ENCODE results near the gene NAALADL1.

NAALADL1 gene

DNA sequence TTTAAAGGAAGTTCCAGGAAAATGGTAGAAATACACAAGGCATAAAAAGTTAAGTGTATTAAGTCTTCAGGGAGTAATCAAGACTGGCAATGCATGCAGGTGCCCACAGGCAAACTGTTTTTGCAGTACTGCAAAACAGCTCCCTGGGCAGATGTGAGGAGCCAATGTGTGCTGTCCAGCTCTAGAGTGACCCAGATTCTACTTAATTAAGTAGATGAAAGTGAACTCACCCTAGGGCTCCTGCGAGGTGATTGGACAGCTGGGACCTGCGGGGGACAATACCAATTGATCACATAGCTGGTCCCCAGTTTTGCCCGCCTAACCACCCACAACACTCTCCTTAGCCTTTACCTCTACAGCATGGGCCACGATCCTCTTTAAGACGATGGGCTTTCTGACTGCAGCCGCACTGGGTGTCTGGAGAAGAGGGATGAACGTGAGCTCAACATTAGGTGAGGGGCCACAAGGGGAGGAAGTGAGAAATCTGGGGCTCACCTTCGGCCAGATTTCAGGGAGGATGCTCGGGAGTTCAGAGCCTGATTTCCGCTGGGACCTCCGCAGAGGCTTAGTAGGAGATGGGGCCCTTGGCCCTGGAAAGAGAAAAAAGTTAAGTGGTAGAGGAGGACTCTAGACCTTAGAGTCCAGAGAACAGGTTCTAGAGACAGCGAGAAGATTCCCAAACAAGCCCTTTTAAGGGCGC, 24.9 kb upstream of the NAALADL1 start:
- DNase-seq (ENCODE audit: low read depth in 1 of 2, low spot score in 1 of 2) = no peak

DNA sequence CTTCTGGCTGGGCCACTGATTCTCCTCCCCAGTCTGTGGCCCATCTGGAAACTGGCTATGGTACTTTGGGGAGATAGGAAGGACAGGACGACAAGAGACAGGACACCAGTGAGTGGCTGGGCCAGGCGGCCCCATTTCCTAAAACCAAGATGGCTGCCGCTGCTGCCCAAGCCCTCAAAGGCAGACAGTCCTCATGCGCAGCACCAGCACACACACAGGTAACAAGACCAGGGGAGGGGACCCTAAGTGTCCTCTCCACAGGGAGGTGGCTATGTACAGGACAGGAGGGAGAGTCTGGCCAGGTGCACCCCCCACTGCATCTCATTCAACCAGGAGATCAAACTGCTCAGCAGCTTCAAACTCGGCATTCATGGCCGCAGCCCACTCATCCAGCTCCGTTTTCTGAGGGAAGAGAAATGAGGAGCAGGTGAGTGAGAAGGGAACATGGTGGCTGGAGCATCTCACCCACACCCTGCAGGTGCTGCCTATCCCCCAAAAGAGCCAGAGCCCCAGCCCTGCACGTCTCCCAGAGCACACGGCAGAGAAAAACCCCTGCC, 20.5 kb upstream of the NAALADL1 start:
- no peak for DNase-seq (ENCODE audit: low read depth in 1 of 2, low spot score in 1 of 2)

DNA sequence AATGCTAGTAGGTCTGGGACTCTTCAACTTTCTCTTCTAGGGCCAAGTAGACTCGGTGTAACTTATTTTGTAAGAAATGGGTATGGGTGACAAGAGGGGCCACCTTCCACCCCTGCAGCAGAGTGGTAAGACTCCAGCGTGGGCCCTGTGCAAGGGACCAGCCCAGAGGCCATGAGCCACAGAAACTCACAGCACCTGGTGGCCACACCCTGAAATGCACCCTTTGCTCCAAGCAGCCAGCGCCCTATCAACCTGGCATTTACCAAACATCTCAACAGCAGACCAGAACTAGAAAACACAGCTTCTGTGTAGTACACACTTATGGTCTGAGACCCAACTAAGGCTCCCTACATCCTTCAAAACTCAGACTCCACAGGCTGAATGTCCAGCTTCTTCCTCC, 19.8 kb upstream of the NAALADL1 start:
- peak; percentile 46 to 48 for DNase-seq (ENCODE audit: low read depth in 1 of 2, low spot score in 1 of 2)

DNA sequence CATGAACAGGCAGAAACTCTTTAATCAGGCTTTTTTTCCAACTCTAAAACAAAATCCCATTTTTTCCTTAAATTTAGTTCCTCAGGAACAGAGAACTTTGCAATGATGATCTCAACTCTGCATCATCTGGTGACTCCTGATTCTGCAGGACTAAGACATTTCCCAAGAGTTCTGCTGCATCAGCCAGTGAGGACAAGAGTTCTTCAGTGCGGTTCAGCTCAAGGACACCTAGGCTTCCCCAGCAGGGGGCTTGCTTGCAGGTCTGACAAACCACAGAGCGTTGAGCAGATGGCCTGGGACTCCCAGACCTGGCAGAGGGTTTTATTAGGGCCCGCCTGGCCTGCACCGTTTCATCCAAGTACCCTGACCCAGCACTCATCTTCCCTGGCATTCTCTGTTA, 19.1 kb upstream of the NAALADL1 start:
- DNase-seq (ENCODE audit: low read depth in 1 of 2, low spot score in 1 of 2) = no peak

DNA sequence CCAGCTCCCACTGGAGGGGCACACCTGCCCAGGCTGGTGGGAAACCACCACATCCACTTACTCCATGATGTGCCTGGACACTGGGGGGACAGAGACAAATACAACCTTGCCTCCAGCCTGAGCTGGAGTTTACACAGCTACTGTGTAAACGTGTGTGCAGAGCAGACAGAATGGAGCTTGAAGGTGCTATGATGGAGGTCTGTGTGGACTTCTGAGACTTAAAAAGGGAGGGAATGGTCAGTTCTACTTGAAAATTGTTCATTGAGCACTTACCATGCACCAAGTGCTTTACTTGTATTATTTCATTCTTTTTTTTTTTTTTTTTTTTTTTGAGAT, 14.2 kb upstream of the NAALADL1 start:
- no peak for DNase-seq (ENCODE audit: low read depth in 1 of 2, low spot score in 1 of 2)

DNA sequence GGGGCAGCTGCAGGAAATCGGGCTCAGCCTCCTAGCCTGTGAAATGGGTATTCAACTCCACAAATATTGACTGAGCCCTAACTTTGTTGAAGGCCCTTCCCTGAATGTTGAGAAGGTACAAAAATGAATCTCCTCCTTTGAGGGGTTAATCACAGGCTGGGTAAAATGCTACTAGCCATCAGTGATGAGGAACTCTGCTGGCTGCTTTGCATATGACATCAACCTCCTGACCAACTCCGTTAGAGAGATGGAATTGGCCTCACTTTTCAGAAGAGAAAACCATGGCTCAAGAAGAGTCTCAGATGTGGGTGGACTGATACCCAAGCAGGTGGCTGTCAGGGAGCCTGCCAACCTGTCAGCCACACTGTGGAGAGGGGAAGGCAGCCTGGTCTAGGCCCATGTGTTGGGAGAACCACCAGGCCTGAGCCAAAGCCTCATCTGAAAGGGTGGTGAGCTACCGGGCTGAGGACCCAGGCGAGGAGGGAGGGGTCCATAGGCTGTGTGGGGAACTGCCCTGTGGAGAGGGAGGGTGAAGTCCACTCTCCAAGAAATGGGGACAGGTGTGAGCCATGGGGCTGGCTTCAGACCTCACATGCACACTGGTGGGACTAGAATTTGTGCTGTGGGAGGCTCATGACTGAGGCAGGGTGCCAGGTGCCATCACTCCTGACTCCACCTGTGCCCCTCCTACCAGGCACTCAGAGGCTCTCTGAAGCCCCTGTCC, 13.7 kb upstream of the NAALADL1 start:
- no peak for DNase-seq (ENCODE audit: low read depth in 1 of 2, low spot score in 1 of 2)

DNA sequence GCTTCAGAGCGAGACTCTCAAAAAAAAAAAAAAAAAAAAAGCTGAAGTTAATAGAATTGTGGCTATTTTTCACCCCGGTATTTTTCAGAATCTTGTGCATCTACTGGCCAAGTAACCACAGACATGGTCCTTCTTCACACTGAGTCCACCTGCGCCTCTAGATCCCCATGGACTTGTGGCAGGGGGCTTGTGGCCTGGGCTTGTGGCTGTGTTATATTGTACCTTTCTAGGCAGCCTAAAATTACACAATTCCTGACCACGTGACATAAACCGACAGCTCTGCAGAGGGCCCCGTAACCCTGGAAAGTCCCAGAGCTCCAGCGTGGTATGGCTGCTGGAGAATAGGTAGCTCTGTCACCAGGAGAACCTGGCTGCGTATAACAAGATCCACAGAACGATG, 10.9 kb upstream of the NAALADL1 start:
- DNase-seq (ENCODE audit: low read depth in 1 of 2, low spot score in 1 of 2) = no peak

DNA sequence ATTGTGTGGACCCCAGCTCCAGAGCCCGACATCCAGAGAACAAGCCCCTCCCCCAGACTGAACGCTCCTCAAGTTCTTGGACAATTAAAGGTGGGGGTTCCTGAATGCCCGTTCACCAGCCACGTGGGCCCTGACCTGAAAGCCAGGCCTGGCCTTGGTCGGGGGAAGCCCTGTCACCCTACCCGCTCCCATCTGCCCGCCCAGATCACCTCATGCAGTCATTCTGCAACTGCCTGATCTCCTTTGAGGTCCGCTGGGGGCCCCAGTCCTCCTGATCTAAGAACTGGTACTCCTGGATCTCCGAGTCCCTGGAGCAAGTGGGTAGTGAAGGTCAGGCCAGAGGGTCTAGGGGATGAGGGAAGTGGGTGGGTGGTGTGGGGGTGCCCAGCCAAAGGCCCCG, 9.1 kb upstream of the NAALADL1 start:
- DNase-seq (ENCODE audit: low read depth in 1 of 2, low spot score in 1 of 2) = no peak

DNA sequence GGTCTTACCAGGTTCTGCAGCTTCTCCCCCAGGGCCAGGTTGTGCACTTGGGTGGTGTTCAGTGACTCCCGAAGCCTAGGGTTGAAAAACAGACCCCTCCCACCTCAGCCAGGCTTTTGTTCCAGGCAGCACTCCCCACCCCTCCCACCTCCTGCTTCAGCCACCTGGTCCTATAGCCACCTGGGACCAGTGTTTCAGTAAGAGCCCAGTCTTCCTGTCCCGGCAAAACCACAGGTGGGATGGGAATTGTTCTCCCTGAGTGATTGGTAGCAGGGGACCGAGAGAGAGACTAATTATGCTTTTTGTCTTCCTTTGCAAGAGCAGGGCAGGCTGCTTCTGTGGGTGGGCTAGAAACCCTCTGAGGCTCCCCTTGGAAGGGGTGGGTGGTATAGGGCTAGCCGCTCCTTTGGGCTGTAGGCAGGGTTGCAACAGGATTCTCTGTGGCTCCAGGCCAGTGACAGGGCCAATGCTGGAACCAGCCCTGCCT, 8.5 kb upstream of the NAALADL1 start:
- no peak for DNase-seq (ENCODE audit: low read depth in 1 of 2, low spot score in 1 of 2)

DNA sequence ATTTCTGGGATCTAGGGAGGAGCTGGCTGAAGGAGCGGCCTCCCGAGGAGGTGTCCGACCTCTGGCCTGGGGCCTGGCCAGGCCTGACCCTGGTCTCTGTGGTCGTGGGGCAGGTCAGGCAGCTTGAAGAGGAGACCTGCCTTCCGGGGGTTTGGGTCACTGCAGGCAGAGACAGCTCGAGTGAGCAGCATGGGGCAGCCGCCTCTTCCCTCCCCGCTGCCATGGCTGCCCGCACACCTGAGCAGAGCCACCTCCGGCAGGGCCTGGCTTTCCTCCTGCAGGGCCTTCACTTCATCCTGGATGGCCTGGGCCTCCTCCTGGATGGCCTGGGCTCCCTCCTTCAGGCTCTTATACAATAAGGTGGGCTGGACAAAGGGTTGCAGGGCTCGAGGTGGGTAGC, 8.0 kb upstream of the NAALADL1 start:
- DNase-seq (ENCODE audit: low read depth in 1 of 2, low spot score in 1 of 2) = no peak

DNA sequence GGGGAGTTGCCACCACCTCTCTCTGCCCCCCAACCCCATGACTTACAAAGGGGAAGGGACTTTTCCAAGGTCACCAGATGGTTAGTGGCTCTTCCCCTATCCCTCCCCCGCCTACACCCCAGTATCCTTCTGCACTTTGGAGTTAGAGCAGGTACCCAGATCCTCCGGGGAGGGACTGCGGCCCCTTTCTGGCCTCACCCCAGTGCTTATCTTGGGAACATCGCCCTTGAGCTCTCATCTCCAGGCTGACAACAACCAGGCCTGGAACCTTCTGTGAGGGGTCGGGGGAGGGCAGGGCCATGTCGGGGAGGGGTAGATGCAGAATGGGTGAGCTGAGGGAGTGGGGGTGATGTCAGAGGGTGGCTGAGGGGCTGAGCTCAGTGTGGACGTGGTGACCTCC, 7.5 kb upstream of the NAALADL1 start:
- DNase-seq (ENCODE audit: low read depth in 1 of 2, low spot score in 1 of 2) = no peak

DNA sequence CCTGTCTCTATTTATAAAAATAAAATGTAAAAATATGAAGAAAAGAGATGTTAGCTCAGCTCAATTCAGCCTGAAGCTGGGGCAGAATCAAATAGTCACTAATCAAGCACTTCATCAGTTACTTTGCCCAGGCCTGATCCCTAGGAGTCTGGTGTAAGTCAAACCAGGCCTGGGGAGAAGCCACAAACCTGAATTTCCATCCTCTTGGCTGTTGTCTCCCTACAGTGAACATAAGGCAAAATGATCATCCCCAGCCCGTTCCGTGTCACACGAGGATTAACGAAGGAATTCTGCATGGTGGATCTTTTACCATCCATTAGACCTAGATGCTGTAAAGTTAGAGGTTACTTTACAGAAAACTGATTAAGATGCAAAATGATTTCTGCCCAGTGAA, 6.5 kb upstream of the NAALADL1 start:
- no peak for DNase-seq (ENCODE audit: low read depth in 1 of 2, low spot score in 1 of 2)

DNA sequence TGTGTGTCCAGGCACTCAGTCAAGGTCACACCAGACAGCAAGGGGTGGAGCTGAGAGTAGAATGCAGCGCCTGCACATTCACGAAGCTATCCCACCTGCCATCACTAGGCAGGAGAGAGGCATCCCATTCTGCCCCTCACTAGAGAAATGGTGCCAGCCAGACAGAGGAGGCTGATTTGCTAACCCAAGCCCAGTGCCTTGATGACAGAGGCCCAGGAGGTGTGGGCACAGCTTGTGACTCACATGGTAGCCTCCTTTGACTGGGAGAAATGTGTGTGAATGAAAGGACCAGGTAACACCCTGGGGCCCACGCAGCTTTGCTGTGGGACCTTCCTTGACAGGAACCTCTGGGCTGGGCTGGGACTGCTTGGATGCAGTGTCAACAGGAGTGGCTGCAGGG, 5.2 kb upstream of the NAALADL1 start:
- DNase-seq (ENCODE audit: low read depth in 1 of 2, low spot score in 1 of 2) = no peak

DNA sequence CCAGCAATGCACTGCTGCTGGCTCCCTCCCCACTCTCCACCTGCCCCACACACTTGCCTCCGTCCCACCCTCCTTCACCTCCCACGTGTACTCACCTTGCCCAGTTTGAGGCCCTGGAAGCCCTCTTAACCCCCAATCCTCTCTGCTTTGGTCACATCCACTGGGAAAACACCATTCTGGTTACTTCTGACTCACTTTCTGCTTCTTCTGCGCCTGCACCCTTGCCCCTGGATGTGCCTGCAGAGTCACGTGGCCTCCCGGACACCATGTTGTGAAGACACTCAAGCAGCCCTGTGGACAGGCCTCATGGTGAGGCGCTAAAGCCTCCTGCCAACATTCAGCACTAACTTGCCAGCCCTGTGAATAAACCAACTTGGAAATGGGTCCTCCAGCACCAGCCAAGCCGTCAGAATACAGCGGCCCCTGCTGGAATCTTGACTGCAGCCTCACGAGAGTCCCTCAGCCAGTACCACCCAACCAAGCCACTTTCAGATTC, 2.6 kb upstream of the NAALADL1 start:
- DNase-seq (ENCODE audit: low read depth in 1 of 2, low spot score in 1 of 2) = no peak

DNA sequence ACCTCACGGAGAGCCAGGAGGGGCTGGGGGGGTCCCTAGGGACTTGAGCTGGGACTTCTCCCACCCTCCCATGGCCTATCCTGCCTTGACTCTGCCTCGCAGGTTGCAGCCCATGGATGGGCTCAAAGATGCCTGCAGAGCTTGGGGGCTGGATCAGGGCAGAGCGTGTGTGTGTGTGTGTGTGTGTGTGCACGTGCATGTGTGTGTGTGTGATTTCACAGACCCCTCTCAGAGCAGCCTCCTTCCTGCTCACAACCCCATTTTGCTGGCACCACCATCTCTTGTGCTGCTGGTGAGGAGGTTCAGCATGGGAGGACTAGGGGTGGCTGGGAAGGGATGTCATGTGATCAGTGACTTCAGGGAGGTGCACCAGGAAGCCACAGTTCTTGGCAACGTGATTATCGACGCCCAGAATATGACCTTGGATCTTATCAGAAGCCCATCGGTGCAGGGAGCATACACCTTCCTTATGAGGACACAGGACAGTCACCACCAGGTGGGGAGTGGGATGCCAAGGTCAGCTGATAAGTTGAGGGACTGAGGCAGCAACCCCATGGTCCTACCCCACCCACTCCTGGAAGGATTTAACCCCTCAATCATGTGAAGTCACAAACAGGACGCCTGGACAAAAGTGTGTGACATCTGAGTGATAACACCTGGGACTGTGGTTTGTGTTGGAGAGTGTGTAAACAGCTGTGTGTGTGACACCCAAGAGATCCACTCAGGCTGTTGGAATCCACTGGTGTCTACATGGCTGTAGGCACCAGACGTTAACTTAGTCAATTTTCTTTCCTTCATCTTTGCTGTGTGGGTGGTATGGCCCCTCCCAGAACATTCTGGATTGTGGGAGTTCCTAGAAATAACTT, 1.8 kb upstream of the NAALADL1 start:
- no peak for DNase-seq (ENCODE audit: low read depth in 1 of 2, low spot score in 1 of 2)

DNA sequence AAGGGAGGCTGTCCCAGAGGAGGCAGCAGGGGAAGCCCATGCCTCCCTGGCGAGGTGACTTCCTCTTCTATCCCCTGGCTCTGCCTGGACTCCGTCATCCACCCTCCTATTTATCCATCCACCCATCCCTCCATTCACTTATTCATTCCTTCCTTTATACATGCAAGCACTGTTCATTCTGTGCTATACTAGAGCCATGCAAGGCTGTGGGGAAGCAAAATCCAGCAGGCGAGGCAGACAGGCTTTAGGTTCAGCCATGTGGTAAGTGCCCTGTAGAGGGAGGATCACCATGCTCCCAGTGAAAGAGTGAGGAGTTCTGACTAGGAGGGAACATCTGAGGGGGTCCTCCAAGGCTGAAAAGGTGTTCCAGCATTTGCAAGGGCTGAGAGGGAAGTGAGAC, 1.2 kb upstream of the NAALADL1 start:
- DNase-seq (ENCODE audit: low read depth in 1 of 2, low spot score in 1 of 2) = no peak

DNA sequence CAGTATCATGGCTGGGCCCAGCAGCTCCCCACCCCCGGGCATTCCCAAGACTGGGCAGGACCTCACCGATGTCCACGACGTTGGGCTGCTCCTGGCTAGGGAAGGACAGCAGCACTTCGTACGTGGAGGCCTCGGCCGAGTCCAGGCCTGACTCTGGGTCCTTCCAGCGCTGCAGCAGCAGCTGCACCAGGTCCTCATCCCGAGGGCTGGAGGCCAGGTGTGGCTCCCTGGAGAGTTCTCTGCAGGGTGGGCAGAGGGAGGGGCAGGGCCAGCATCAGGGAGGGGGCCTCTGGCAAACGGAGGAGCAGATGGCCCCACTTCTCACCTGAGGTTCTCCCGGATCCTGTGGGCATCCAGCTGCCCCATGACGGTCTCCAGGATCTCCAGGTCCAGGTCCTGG, 341 bp downstream of the NAALADL1 start:
- no peak for DNase-seq (ENCODE audit: low read depth in 1 of 2, low spot score in 1 of 2)

DNA sequence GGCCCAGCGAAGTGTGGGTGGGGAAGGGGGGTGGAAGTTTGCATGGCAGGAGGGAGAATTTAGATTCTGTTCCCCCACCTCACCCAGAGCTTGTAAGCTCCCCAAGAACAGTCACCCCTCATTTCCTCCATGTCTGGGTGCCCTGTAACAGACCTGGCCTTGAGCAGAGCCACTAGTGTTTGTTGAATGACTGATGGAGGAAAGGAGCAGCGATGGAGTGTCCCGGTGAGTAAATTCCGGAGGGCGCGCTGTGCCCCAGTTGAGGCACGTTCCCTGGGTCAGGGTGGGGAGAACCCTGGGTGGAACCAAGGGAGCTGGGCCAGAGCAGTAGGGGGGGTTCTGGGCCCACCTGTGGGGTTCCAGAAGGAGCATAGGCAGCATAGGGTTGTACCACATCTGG, 827 bp downstream of the NAALADL1 start:
- DNase-seq (ENCODE audit: low read depth in 1 of 2, low spot score in 1 of 2) = no peak

DNA sequence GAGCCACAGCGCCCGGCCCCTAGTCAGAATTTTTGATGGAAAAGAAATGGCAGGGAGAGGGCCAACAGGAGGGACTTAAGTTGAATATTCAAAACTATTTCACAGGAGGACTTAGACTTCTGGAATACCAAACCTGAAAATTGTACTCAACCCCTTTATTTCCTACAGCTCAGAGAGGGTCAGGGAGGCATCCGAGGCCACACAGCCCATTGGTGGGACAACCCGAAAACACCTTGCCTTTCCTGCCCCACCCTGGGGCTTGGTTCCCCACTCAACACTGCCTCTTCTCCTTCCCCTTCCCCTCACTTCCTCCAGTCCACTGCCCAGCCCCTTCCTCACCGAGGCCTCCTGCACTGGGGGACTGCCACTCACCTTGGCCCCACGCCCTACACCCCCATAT, 1.4 kb downstream of the NAALADL1 start:
- no peak for DNase-seq (ENCODE audit: low read depth in 1 of 2, low spot score in 1 of 2)

DNA sequence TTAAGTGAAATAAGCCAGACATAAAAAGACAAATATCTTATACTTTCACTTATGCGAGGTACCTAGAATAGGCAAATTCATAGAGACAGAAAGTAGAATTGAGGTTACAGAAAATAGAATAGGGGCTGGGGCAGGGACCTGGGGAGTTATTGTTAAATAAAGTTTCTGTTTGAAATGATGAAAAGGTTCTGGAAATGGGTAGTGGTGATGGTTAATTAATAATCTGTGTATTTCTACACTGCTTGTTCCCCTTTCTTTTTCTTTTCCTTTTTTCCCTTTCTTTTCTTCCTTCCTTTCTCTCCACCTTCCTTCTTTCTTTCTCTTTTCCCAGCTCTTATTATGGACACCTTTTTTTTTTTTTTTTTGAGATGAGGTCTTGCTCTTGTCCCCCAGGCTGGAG, 2.8 kb downstream of the NAALADL1 start:
- DNase-seq (ENCODE audit: low read depth in 1 of 2, low spot score in 1 of 2) = no peak

DNA sequence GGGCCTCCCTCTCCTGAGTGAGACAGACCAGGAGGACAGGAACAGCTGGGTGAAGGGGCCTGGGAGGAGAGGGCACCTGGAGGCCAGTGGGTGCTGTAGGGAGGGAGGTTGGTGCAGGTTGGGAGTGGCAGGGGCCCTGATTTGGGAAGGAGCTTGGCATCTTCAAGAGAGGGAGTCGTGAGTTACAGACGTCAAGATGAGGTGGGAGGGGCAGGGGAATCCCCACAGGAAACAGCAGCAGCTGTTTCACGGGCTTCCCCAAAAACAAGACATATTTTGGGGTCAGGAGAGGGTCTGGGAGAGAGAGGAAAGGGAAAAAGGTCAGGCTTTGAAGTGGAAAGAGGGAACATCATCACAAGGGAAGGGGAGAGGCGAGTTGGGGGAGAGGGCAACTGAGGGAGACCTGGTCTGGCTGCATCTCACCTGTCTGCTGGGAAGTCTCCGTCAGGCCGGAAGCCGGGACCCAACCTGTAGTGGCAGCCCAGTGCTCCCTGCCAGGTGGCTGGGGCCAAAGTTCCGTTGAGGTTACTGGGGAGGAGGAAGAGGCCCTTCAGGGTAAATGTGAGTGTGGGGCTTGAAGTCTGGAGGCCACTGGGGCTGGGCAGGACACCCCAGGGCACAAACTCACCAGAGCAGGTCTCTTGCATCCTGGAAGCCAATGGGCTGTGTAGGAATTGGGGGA, 4.4 kb downstream of the NAALADL1 start:
- no peak for DNase-seq (ENCODE audit: low read depth in 1 of 2, low spot score in 1 of 2)
